ENCODE measurements around the gene MRGPRG.
"Not testable (repeated sequence)": the region's sequence is repeated elsewhere in the genome, so short reads cannot be mapped to it uniquely, and the experiment has no call there.

MRGPRG gene

GRCh38 chr11:3218483-3219280 is at the start of gene MRGPRG:
TSS of gene MRGPRG (minus strand) at chr11:3218813. CDS start at chr11:3218813, 0 bp downstream.
- Histone ChIP-seq H3K27me3 (ENCODE audit: low read length) (no peaks in the 10 kb centered on the region), H3K4me2 (ENCODE audit: low read depth, low read length, poor library complexity, severe bottlenecking) (no peak within 1 kb of the TSS), H2AFZ (ENCODE audit: low read depth, low read length, severe bottlenecking) (no peak within 1 kb of the TSS), H4K20me1 (ENCODE audit: low read depth, low read length) (no peaks in the 10 kb centered on the region), H3K9me3 (ENCODE audit: insufficient read depth, low read length) (no peaks in the 10 kb centered on the region), H3K36me3 (ENCODE audit: low read length) (no peaks in the 10 kb centered on the region), H3K79me2 (ENCODE audit: insufficient read depth, low read length) (no peaks in the 10 kb centered on the region), H3K4me3 (ENCODE audit: insufficient read depth, low read length, poor library complexity, severe bottlenecking) (no peak within 1 kb of the TSS), H3K9ac (ENCODE audit: low read length) (no peak within 1 kb of the TSS), H3K27ac (ENCODE audit: low read depth, low read length) (no peak within 1 kb of the TSS), H3F3A (ENCODE audit: insufficient read depth) (no peaks in the 10 kb centered on the region), H3K9me2 (replicated peaks; ENCODE audit: insufficient read depth, low read length) (no peaks in the 10 kb centered on the region)
- TF ChIP-seq CTCF (IDR thresholded peaks at IDR 0.05; ENCODE audit: insufficient read depth, low read length, poor library complexity, severe bottlenecking) (no peak), EZH2phosphoT487 (conservative IDR thresholded peaks at IDR 0.05; ENCODE audit: low read length) (no peak)

GRCh38 chr11:3262548-3262947 is 43.9 kb upstream of the MRGPRG start:
- H3K79me2 ChIP-seq (ENCODE audit: insufficient read depth, low read length); H3K27ac ChIP-seq (ENCODE audit: low read depth, low read length); H2AFZ ChIP-seq (ENCODE audit: low read depth, low read length, severe bottlenecking); H3K4me3 ChIP-seq (ENCODE audit: insufficient read depth, low read length, poor library complexity, severe bottlenecking); H3K9me3 ChIP-seq (ENCODE audit: insufficient read depth, low read length); H3K9ac ChIP-seq (ENCODE audit: low read length); H4K20me1 ChIP-seq (ENCODE audit: low read depth, low read length); H3F3A ChIP-seq (ENCODE audit: insufficient read depth); H3K9me2 ChIP-seq (replicated peaks; ENCODE audit: insufficient read depth, low read length); H3K36me3 ChIP-seq (ENCODE audit: low read length); H3K27me3 ChIP-seq (ENCODE audit: low read length); H3K4me2 ChIP-seq (ENCODE audit: low read depth, low read length, poor library complexity, severe bottlenecking): not testable (repeated sequence)

- H3K9me2 ChIP-seq (replicated peaks; ENCODE audit: insufficient read depth, low read length); H3K9me3 ChIP-seq (ENCODE audit: insufficient read depth, low read length); H3K4me3 ChIP-seq (ENCODE audit: insufficient read depth, low read length, poor library complexity, severe bottlenecking); H3K9ac ChIP-seq (ENCODE audit: low read length); H4K20me1 ChIP-seq (ENCODE audit: low read depth, low read length); H2AFZ ChIP-seq (ENCODE audit: low read depth, low read length, severe bottlenecking); H3K27me3 ChIP-seq (ENCODE audit: low read length); H3K36me3 ChIP-seq (ENCODE audit: low read length); H3K79me2 ChIP-seq (ENCODE audit: insufficient read depth, low read length); H3K27ac ChIP-seq (ENCODE audit: low read depth, low read length); H3K4me2 ChIP-seq (ENCODE audit: low read depth, low read length, poor library complexity, severe bottlenecking); H3F3A ChIP-seq (ENCODE audit: insufficient read depth): not testable (repeated sequence)
Measured at GRCh38 chr11:3261831-3262230, 43.2 kb upstream of the MRGPRG start.

GRCh38 chr11:3257509-3257908 is 38.9 kb upstream of the MRGPRG start:
- not testable (repeated sequence) for H3F3A ChIP-seq (ENCODE audit: insufficient read depth); H3K27ac ChIP-seq (ENCODE audit: low read depth, low read length); H3K79me2 ChIP-seq (ENCODE audit: insufficient read depth, low read length); H3K4me2 ChIP-seq (ENCODE audit: low read depth, low read length, poor library complexity, severe bottlenecking); H3K9me2 ChIP-seq (replicated peaks; ENCODE audit: insufficient read depth, low read length); H3K27me3 ChIP-seq (ENCODE audit: low read length); H3K9me3 ChIP-seq (ENCODE audit: insufficient read depth, low read length); H4K20me1 ChIP-seq (ENCODE audit: low read depth, low read length); H2AFZ ChIP-seq (ENCODE audit: low read depth, low read length, severe bottlenecking); H3K9ac ChIP-seq (ENCODE audit: low read length); H3K36me3 ChIP-seq (ENCODE audit: low read length); H3K4me3 ChIP-seq (ENCODE audit: insufficient read depth, low read length, poor library complexity, severe bottlenecking)

- not testable (repeated sequence) for H3K27me3 ChIP-seq (ENCODE audit: low read length); H3F3A ChIP-seq (ENCODE audit: insufficient read depth); H3K79me2 ChIP-seq (ENCODE audit: insufficient read depth, low read length); H3K9me3 ChIP-seq (ENCODE audit: insufficient read depth, low read length); H4K20me1 ChIP-seq (ENCODE audit: low read depth, low read length); H3K9me2 ChIP-seq (replicated peaks; ENCODE audit: insufficient read depth, low read length); H3K4me2 ChIP-seq (ENCODE audit: low read depth, low read length, poor library complexity, severe bottlenecking); H3K36me3 ChIP-seq (ENCODE audit: low read length); H3K27ac ChIP-seq (ENCODE audit: low read depth, low read length); H3K4me3 ChIP-seq (ENCODE audit: insufficient read depth, low read length, poor library complexity, severe bottlenecking); H3K9ac ChIP-seq (ENCODE audit: low read length); H2AFZ ChIP-seq (ENCODE audit: low read depth, low read length, severe bottlenecking)
Measured at GRCh38 chr11:3255241-3255640, 36.6 kb upstream of the MRGPRG start.

- not testable (repeated sequence) for H2AFZ ChIP-seq (ENCODE audit: low read depth, low read length, severe bottlenecking); H4K20me1 ChIP-seq (ENCODE audit: low read depth, low read length); H3K9me2 ChIP-seq (replicated peaks; ENCODE audit: insufficient read depth, low read length); H3K27me3 ChIP-seq (ENCODE audit: low read length); H3F3A ChIP-seq (ENCODE audit: insufficient read depth); H3K36me3 ChIP-seq (ENCODE audit: low read length); H3K79me2 ChIP-seq (ENCODE audit: insufficient read depth, low read length); H3K9me3 ChIP-seq (ENCODE audit: insufficient read depth, low read length); H3K9ac ChIP-seq (ENCODE audit: low read length); H3K4me3 ChIP-seq (ENCODE audit: insufficient read depth, low read length, poor library complexity, severe bottlenecking); H3K4me2 ChIP-seq (ENCODE audit: low read depth, low read length, poor library complexity, severe bottlenecking); H3K27ac ChIP-seq (ENCODE audit: low read depth, low read length)
Measured at GRCh38 chr11:3254773-3255172, 36.2 kb upstream of the MRGPRG start.

Data from SU-DHL-6 (cell line).